ENCODE results near the gene MRPL49.

- TF ChIP-seq CTCF (IDR thresholded peaks at IDR 0.05; ENCODE audit: poor library complexity) (no peak), EZH2phosphoT487 (IDR thresholded peaks at IDR 0.05; ENCODE audit: low read depth, severe bottlenecking, unreplicated experiment) (no peak)
These were observed 25.2 kb upstream of the MRPL49 start for GRCh38 chr11:65096926-65097325.
